Measurements from ENCODE around the gene PARN.

DNA sequence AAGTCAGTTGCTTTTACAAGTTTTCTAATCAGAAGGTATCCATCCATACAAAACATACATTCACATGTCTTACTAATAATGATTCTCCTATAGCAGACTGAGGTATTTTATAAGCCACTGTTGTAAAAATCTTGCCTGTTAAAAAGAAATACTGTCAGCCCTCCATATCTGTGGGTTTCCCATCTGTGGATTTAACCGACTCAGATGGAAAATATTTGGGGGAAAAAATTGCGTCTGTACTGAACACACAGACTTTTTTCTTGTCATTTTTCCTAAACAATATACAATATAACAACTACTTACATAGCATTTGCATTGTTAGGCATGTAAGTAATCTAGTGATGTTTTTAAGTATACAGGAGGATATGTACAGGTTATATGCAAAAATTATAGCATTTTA lies 90.4 kb downstream of the PARN start:
- TF ChIP-seq, protein P1, sequence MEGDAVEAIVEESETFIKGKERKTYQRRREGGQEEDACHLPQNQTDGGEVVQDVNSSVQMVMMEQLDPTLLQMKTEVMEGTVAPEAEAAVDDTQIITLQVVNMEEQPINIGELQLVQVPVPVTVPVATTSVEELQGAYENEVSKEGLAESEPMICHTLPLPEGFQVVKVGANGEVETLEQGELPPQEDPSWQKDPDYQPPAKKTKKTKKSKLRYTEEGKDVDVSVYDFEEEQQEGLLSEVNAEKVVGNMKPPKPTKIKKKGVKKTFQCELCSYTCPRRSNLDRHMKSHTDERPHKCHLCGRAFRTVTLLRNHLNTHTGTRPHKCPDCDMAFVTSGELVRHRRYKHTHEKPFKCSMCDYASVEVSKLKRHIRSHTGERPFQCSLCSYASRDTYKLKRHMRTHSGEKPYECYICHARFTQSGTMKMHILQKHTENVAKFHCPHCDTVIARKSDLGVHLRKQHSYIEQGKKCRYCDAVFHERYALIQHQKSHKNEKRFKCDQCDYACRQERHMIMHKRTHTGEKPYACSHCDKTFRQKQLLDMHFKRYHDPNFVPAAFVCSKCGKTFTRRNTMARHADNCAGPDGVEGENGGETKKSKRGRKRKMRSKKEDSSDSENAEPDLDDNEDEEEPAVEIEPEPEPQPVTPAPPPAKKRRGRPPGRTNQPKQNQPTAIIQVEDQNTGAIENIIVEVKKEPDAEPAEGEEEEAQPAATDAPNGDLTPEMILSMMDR (IDR thresholded peaks at IDR 0.05): no peak
- no peak for TF ChIP-seq POLR2AphosphoS5 (IDR thresholded peaks at IDR 0.05)

Measured in prostate gland (tissue), 2 donors.